Activated naive CD4-positive, alpha-beta T cell treated with anti-CD3 and anti-CD28 coated beads, Interleukin-2, amount 50 U/mL, for 72 hours (primary cell): Measurements from ENCODE around the gene ANKS1B. TPM values are rescaled to one million over a fixed set of nuclear protein-coding genes. Genes with fewer than 3 reads are reported as not detected.

Source experiments
- ATAC-seq, 2 donors: fragments of 150-1000 bp; cut with Tn5 transposase; 2 replicates each; pipeline ENCODE4 v1.10.0; 2021; ENCODE audit warnings: mild to moderate bottlenecking in 2 of 2, moderate library complexity in 2 of 2
- DNase-seq, 2 donors: peaks; one replicate each; pipeline ENCODE4 v3.0.0; 2021 to 2022; ENCODE audit warnings: low spot score in 2 of 2
- H3K27ac Mint-ChIP-seq, 2 donors: one replicate each; pipeline ENCODE4 v1.8.0; 2022; ENCODE audit warnings: mild to moderate bottlenecking in 2 of 2, mixed read lengths in 2 of 2
- H3K36me3 Mint-ChIP-seq, 2 donors: one replicate each; pipeline ENCODE4 v1.8.0; 2022; ENCODE audit warnings: mixed read lengths in 2 of 2
- H3K9me3 Mint-ChIP-seq, 2 donors: one replicate each; pipeline ENCODE4 v1.8.0; 2022; ENCODE audit warnings: mixed read lengths in 2 of 2
- total RNA-seq, 2 donors: library from RNA; stranded (reverse); gene quantifications; one replicate each; pipeline ENCODE4 v1.2.3, GENCODE V29; 2022

Gene ANKS1B
- total RNA-seq, 2 donors from 2014 or later, result 0.16 TPM; not detected in 1

GRCh38 chr12:99133401-99133800 lies 851.3 kb downstream of the ANKS1B start:
- H3K36me3 Mint-ChIP-seq, result no peaks in the 10 kb centered on the region
- peaks cover 0 to 4% of the 10 kb centered on the region in 2 donors for H3K9me3 Mint-ChIP-seq
- DNase-seq (no peak), ATAC-seq (no peak)
- no peak overlapping the region for H3K27ac Mint-ChIP-seq

GRCh38 chr12:99131751-99132199 lies 853.0 kb downstream of the ANKS1B start:
- DNase-seq, result no peak
- ATAC-seq, result no peak
- no peaks in the 10 kb centered on the region for H3K36me3 Mint-ChIP-seq
- H3K9me3 Mint-ChIP-seq, result peaks cover 0 to 4% of the 10 kb centered on the region in 2 donors
- H3K27ac Mint-ChIP-seq, result no peak overlapping the region

- ATAC-seq, result no peak
- H3K27ac Mint-ChIP-seq, result no peak overlapping the region
- no peak for DNase-seq
- H3K36me3 Mint-ChIP-seq, result no peaks in the 10 kb centered on the region
- peaks cover 0 to 4% of the 10 kb centered on the region in 2 donors for H3K9me3 Mint-ChIP-seq
These were observed 853.8 kb downstream of the ANKS1B start for GRCh38 chr12:99130808-99131553.

GRCh38 chr12:99128246-99128802 lies 856.4 kb downstream of the ANKS1B start:
- no peak overlapping the region for H3K27ac Mint-ChIP-seq
- H3K9me3 Mint-ChIP-seq, result no peaks in the 10 kb centered on the region
- no peak for ATAC-seq
- no peak for DNase-seq
- no peaks in the 10 kb centered on the region for H3K36me3 Mint-ChIP-seq

DNA sequence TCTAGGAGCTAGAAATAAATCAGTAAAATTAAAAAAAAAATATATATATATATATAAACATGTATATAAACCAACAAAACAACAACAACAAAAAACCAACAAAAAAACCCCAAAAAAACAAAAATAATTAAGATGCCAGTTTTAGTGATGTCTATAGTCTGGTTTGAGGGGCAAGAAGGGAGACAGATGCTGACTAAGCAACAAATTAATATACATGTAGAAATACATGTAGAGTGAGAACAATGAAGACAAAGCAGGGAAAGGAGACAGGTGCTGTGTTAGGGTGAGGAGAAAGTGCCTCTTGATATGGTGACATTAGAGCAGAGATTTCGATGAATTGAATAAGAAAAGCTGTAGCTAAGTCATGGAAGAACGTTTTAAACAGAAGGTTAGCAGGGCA lies 861.8 kb downstream of the ANKS1B start:
- no peak for DNase-seq
- Mint-ChIP-seq H3K9me3 (no peaks in the 10 kb centered on the region), H3K27ac (no peak overlapping the region), H3K36me3 (no peaks in the 10 kb centered on the region)
- no peak for ATAC-seq

DNA sequence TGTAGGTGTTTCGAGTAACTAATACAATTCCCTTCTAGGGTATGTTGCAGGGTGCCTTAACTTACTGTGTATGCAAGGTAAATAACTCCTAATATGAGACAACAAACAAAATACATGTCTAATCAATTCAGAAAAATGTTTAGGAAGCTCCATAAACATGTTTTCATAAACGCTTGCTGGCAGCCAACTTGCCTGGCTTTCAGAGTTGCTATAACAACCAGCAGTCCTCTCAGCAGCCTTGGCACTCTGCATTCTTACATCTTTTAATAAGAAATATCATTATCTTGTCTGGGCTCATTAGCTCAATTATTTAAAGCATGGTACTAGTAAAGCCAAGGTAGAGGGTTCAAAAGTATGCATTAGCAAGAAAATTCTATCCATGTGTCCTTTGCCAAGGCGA lies 862.2 kb downstream of the ANKS1B start:
- DNase-seq, result no peak
- H3K27ac Mint-ChIP-seq, result no peak overlapping the region
- ATAC-seq, result no peak
- H3K36me3 Mint-ChIP-seq, result no peaks in the 10 kb centered on the region
- H3K9me3 Mint-ChIP-seq, result no peaks in the 10 kb centered on the region

DNA sequence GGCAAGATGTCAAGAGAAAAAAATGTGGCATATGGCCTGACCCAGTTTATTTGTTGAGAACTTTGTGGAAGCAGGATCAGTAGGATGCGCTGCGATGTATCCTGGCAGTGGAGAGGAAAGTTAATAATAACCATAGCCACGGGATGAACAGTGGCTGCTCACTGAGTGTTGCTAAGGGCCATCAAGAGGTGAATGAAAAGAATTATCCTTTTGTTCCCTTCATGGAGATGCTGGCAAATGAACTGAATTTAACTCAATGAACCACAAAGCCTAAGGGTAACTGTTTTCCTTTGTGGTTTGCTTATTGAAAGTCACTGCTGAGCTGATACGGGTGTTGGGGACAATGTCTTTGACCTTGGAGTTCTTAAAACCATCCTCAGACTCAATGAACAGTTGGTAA lies 863.2 kb downstream of the ANKS1B start:
- Mint-ChIP-seq H3K36me3 (no peaks in the 10 kb centered on the region), H3K9me3 (no peaks in the 10 kb centered on the region), H3K27ac (no peak overlapping the region)
- DNase-seq (no peak), ATAC-seq (no peak)

DNA sequence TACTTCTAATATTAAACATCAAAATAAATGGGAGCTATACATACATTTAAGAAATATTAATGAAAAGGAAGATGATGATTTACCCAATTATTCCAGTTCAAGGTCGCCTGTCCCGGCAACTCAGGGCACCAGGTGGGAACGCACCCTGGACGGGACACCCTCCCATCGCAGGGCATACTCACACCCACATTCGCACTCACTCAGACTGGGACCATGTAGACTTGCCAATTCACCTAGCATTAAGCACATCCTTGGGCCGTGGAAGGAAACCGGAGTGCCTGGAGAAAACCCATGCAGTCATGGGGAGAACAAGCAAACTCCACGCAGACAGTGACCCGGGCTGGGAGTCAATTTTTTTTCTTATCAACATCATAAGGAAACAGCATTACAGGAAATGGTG lies 864.8 kb downstream of the ANKS1B start:
- H3K9me3 Mint-ChIP-seq, result no peaks in the 10 kb centered on the region
- DNase-seq (no peak), ATAC-seq (no peak)
- no peak overlapping the region for H3K27ac Mint-ChIP-seq
- no peaks in the 10 kb centered on the region for H3K36me3 Mint-ChIP-seq

- ATAC-seq, result no peak
These were observed 865.3 kb downstream of the ANKS1B start for GRCh38 chr12:99119449-99119848.

GRCh38 chr12:99111600-99111999 lies 873.1 kb downstream of the ANKS1B start:
- DNase-seq (no peak), ATAC-seq (no peak)
- Mint-ChIP-seq H3K27ac (no peak overlapping the region), H3K9me3 (no peaks in the 10 kb centered on the region), H3K36me3 (no peaks in the 10 kb centered on the region)

More at GRCh38 chr12:99119449-99119848, 865.3 kb downstream of the ANKS1B start:
- Mint-ChIP-seq H3K27ac (no peak overlapping the region), H3K36me3 (no peaks in the 10 kb centered on the region), H3K9me3 (no peaks in the 10 kb centered on the region)
- DNase-seq, result no peak

DNA sequence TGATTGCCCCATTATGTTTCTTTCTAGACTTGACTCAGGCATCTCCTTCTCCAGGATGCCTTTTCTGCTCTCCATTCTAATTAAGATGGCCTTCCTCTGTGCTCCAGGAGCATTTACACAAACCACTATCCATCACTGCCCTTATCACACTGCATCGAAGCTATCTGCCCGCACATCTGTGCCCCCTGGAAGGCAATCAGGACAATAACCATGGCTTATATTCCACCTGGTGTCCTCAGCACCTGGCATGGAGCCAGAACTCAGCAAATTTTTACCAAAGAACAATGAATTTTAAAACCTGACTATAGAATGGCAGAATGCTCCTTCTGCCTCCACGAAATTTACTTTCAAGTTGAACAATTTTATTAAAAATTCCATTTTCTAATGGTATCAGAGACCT lies 873.9 kb downstream of the ANKS1B start:
- no peaks in the 10 kb centered on the region for H3K9me3 Mint-ChIP-seq
- H3K36me3 Mint-ChIP-seq, result no peaks in the 10 kb centered on the region
- no peak overlapping the region for H3K27ac Mint-ChIP-seq
- ATAC-seq, result no peak
- DNase-seq, result no peak

GRCh38 chr12:99110212-99110611 lies 874.5 kb downstream of the ANKS1B start:
- H3K36me3 Mint-ChIP-seq, result no peaks in the 10 kb centered on the region
- no peaks in the 10 kb centered on the region for H3K9me3 Mint-ChIP-seq
- DNase-seq (no peak), ATAC-seq (no peak)
- H3K27ac Mint-ChIP-seq, result no peak overlapping the region

GRCh38 chr12:99108924-99109323 lies 875.8 kb downstream of the ANKS1B start:
- DNase-seq (no peak), ATAC-seq (no peak)
- H3K36me3 Mint-ChIP-seq, result no peaks in the 10 kb centered on the region
- H3K9me3 Mint-ChIP-seq, result no peaks in the 10 kb centered on the region
- no peak overlapping the region for H3K27ac Mint-ChIP-seq

- H3K27ac Mint-ChIP-seq, result no peak overlapping the region
- no peaks in the 10 kb centered on the region for H3K9me3 Mint-ChIP-seq
- no peaks in the 10 kb centered on the region for H3K36me3 Mint-ChIP-seq
These were observed 885.0 kb downstream of the ANKS1B start for GRCh38 chr12:99099786-99100185.

DNA sequence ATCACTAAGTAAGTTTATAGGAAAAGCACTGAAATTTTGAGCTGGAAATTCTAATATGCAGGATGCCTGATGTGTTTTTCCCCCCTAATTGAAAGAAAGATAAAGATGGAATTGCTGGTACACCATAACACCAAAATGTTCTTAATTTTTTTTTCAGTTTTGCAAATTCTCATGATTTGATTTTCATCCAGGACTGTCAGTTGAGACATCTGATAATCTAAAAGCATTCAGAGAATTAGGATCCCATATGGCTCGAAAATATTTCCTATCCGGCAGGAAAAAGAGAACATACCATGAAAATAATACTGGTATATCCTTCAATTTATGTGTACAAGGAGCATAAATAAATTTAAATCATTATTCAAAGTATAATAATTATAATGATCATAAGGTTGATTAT lies 887.6 kb downstream of the ANKS1B start:
- ATAC-seq (no peak), DNase-seq (no peak)
- Mint-ChIP-seq H3K27ac (no peak overlapping the region), H3K36me3 (no peaks in the 10 kb centered on the region), H3K9me3 (peaks cover 0 to 5% of the 10 kb centered on the region in 2 donors)

More at GRCh38 chr12:99099786-99100185, 885.0 kb downstream of the ANKS1B start:
- no peak for DNase-seq
- ATAC-seq, result no peak

DNA sequence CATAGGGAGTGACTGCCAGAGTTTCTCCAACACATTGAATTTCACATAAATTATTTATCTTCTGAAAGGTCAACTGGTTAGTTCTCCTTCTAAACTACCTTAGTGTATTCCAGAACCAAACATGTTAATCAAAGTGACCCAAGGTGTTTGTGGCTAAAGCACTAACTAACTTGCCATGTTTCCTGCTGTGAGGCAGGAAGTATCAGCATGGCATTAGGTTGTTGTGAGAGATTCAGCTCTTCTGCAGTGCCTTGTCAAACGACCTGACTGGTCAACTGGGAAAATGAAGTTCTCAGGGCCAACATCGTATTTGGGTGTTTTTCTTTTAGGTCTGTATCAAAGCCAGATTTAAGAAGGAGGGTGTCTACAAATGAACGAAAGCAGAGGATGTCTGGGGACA lies 891.6 kb downstream of the ANKS1B start:
- H3K36me3 Mint-ChIP-seq, result no peaks in the 10 kb centered on the region
- H3K27ac Mint-ChIP-seq, result no peak overlapping the region
- peaks cover 5 to 9% of the 10 kb centered on the region in 2 donors for H3K9me3 Mint-ChIP-seq
- ATAC-seq (no peak), DNase-seq (no peak)

DNA sequence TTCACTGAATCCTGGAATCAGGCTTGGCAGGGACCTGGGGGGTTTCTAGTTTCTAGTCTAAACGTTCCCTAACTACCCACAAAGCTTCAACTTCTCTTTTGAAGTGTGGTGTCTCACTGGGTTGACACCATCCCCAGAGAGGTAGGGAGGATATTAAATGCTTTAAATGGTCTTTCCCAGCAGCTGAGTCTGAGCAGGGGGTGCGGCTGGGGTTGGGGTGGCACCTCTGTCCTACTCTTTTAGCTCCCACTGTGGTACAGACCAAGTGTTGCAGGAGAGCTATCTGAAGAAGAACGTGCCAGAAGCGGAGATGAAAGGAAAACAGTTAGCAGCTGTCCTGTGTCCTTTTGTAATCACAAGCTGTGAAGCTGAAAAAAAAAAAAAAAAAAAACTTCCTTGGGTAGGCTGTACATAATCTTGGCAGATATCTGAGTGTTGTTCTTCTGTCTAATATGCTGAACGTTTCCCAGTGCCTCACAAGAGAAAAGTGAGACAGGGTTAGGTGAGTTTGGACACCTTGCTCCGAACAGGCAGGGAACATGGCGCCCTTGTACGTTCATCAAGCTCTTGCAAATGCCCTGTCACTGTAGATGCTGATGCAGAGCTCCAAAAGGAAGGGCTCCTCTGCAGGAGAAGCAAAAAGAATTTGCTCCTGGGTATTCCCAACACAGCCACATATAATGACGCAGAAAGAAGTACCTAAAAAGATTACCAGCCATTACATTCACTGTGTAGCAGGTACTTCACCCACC lies 892.5 kb downstream of the ANKS1B start:
- ATAC-seq (no peak), DNase-seq (no peak)
- no peak overlapping the region for H3K27ac Mint-ChIP-seq
- no peaks in the 10 kb centered on the region for H3K36me3 Mint-ChIP-seq
- H3K9me3 Mint-ChIP-seq, result peaks cover 5 to 9% of the 10 kb centered on the region in 2 donors
